ENCODE measurements around the gene RNF17.
A peak's percentile ranks its signal among the peaks of the same experiment; 100 is the strongest.
"Not testable (repeated sequence)": the region's sequence is repeated elsewhere in the genome, so short reads cannot be mapped to it uniquely, and the experiment has no call there.

The RNF17 gene

GRCh38 chr13:24763596-24764275 lies at the start of gene RNF17:
Gene RNF17 (plus strand): TSS chr13:24764169. CDS start chr13:24764204, 35 bp downstream.
- H3K27ac Mint-ChIP-seq (ENCODE audit: low read depth) = no peak within 1 kb of the TSS
- ATAC-seq (replicated peaks; ENCODE audit: extremely low read depth, poor library complexity, severe bottlenecking) (no peak), DNase-seq (ENCODE audit: low spot score in 2 of 2) (no peak)
- peaks cover 21% of the 10 kb centered on the region for H3K27me3 Mint-ChIP-seq
- no peak within 1 kb of the TSS for H3K4me3 Mint-ChIP-seq
- no peaks in the 10 kb centered on the region for H3K9me3 Mint-ChIP-seq
- no peaks in the 10 kb centered on the region for H3K4me1 Mint-ChIP-seq
- no peaks in the 10 kb centered on the region for H3K36me3 Mint-ChIP-seq (ENCODE audit: insufficient read depth)

DNA sequence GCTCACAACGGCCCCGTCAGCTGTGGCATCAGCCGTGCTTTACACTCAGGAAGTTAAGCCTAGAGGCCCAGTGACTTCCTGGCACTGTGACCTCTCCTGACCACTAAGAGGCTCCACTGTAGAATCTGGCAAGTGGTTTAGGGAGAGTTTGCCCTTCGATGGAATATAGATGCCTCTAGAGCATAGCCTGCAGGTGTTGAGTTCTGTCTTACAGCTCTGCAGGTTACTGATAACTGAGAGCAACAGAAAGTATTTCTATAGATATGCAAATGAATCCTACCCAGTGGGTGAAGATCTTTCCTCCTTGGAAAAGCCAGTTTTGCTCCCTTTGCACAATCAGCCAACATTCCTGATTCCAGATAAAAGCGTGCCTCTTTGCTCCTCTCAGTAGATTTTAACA lies 48.0 kb upstream of the RNF17 start:
- H3K4me1 Mint-ChIP-seq = no peaks in the 10 kb centered on the region
- peaks cover 18% of the 10 kb centered on the region for H3K27me3 Mint-ChIP-seq
- DNase-seq (ENCODE audit: low spot score in 2 of 2) = no peak
- no peak overlapping the region for H3K4me3 Mint-ChIP-seq
- ATAC-seq (replicated peaks; ENCODE audit: extremely low read depth, poor library complexity, severe bottlenecking) = no peak
- H3K27ac Mint-ChIP-seq (ENCODE audit: low read depth) = no peak overlapping the region
- H3K36me3 Mint-ChIP-seq (ENCODE audit: insufficient read depth) = no peaks in the 10 kb centered on the region
- H3K9me3 Mint-ChIP-seq = no peaks in the 10 kb centered on the region

- ATAC-seq (replicated peaks; ENCODE audit: extremely low read depth, poor library complexity, severe bottlenecking) = no peak
Measured at GRCh38 chr13:24716446-24716845, 47.5 kb upstream of the RNF17 start.

GRCh38 chr13:24717217-24717616 lies 46.8 kb upstream of the RNF17 start:
- Mint-ChIP-seq H3K9me3 (no peaks in the 10 kb centered on the region), H3K27me3 (peaks cover 24% of the 10 kb centered on the region), H3K36me3 (ENCODE audit: insufficient read depth) (no peaks in the 10 kb centered on the region), H3K4me1 (no peaks in the 10 kb centered on the region), H3K27ac (ENCODE audit: low read depth) (no peak overlapping the region), H3K4me3 (no peak overlapping the region)
- DNase-seq (ENCODE audit: low spot score in 2 of 2) (no peak), ATAC-seq (replicated peaks; ENCODE audit: extremely low read depth, poor library complexity, severe bottlenecking) (no peak)

More at GRCh38 chr13:24716446-24716845, 47.5 kb upstream of the RNF17 start:
- H3K4me1 Mint-ChIP-seq = no peaks in the 10 kb centered on the region
- H3K27ac Mint-ChIP-seq (ENCODE audit: low read depth) = no peak overlapping the region
- no peaks in the 10 kb centered on the region for H3K36me3 Mint-ChIP-seq (ENCODE audit: insufficient read depth)
- H3K9me3 Mint-ChIP-seq = no peaks in the 10 kb centered on the region
- H3K4me3 Mint-ChIP-seq = no peak overlapping the region
- H3K27me3 Mint-ChIP-seq = peaks cover 22% of the 10 kb centered on the region
- no peak for DNase-seq (ENCODE audit: low spot score in 2 of 2)

DNA sequence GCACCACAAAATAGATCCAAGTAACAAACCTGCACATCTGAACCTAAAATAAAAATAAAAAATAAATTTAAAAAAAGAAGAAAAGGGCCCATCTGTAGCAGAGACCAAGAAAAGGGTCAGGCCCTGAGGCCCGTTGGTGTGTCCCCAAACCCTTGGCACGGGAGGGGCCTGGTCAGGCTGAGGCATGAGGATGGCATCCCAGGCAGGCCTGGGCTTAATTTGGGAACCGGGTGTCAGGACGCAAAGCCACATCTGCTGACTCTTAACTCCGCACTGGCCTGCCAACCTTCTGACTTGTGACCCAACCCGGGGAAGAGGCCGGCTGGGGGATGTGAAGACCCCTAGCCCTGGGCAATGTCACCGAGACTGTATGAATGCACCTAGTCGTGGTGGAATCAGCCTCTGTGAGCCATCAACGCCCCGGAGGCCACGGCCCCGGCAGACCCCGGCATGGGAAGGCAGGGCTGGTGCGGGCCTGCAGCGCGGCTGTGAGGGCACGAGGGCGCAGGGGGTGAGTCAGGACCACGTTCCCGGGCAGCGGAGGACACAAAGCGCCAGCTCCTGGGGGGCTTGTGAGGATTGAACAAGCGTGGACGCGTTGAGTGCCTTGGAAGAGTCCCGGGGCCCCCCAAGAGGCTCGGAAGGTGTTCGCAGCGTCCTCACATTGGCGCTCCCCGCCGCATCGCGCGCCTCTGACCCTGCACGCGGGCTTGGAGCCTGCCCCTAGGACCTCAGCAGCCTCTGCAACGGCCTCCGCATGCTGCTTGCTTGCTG lies 45.6 kb upstream of the RNF17 start:
- DNase-seq (ENCODE audit: low spot score in 2 of 2) (no peak), ATAC-seq (replicated peaks; ENCODE audit: extremely low read depth, poor library complexity, severe bottlenecking) (no peak)
- Mint-ChIP-seq H3K9me3 (no peaks in the 10 kb centered on the region), H3K27me3 (peaks cover 26% of the 10 kb centered on the region), H3K36me3 (ENCODE audit: insufficient read depth) (no peaks in the 10 kb centered on the region), H3K4me1 (no peaks in the 10 kb centered on the region), H3K27ac (ENCODE audit: low read depth) (no peak overlapping the region), H3K4me3 (no peak overlapping the region)

- ATAC-seq (replicated peaks; ENCODE audit: extremely low read depth, poor library complexity, severe bottlenecking) = no peak
- H3K36me3 Mint-ChIP-seq (ENCODE audit: insufficient read depth) = no peaks in the 10 kb centered on the region
- no peaks in the 10 kb centered on the region for H3K9me3 Mint-ChIP-seq
Measured at GRCh38 chr13:24719139-24719538, 44.8 kb upstream of the RNF17 start.

GRCh38 chr13:24723206-24723605 lies 40.8 kb upstream of the RNF17 start:
- H3K4me3 Mint-ChIP-seq = no peak overlapping the region
- peaks cover 36% of the 10 kb centered on the region for H3K27me3 Mint-ChIP-seq
- no peak overlapping the region for H3K27ac Mint-ChIP-seq (ENCODE audit: low read depth)
- no peaks in the 10 kb centered on the region for H3K9me3 Mint-ChIP-seq
- no peak for ATAC-seq (replicated peaks; ENCODE audit: extremely low read depth, poor library complexity, severe bottlenecking)
- no peaks in the 10 kb centered on the region for H3K36me3 Mint-ChIP-seq (ENCODE audit: insufficient read depth)
- H3K4me1 Mint-ChIP-seq = no peaks in the 10 kb centered on the region
- no peak for DNase-seq (ENCODE audit: low spot score in 2 of 2)

More at GRCh38 chr13:24719139-24719538, 44.8 kb upstream of the RNF17 start:
- Mint-ChIP-seq H3K27ac (ENCODE audit: low read depth) (no peak overlapping the region), H3K4me1 (no peaks in the 10 kb centered on the region), H3K4me3 (no peak overlapping the region), H3K27me3 (peaks cover 33% of the 10 kb centered on the region)
- DNase-seq (ENCODE audit: low spot score in 2 of 2) = no peak

- ATAC-seq (replicated peaks; ENCODE audit: extremely low read depth, poor library complexity, severe bottlenecking) (no peak), DNase-seq (ENCODE audit: low spot score in 2 of 2) (no peak)
- Mint-ChIP-seq H3K27me3 (peaks cover 42% of the 10 kb centered on the region), H3K4me3 (no peak overlapping the region), H3K36me3 (ENCODE audit: insufficient read depth) (no peaks in the 10 kb centered on the region), H3K9me3 (no peaks in the 10 kb centered on the region), H3K27ac (ENCODE audit: low read depth) (no peak overlapping the region), H3K4me1 (no peaks in the 10 kb centered on the region)
Measured at GRCh38 chr13:24724714-24725113, 39.3 kb upstream of the RNF17 start.

- no peaks in the 10 kb centered on the region for H3K36me3 Mint-ChIP-seq (ENCODE audit: insufficient read depth)
- H3K27ac Mint-ChIP-seq (ENCODE audit: low read depth) = no peak overlapping the region
- H3K4me1 Mint-ChIP-seq = no peaks in the 10 kb centered on the region
- no peaks in the 10 kb centered on the region for H3K9me3 Mint-ChIP-seq
- no peak overlapping the region for H3K4me3 Mint-ChIP-seq
- H3K27me3 Mint-ChIP-seq = peaks cover 42% of the 10 kb centered on the region
- ATAC-seq (replicated peaks; ENCODE audit: extremely low read depth, poor library complexity, severe bottlenecking) (no peak), DNase-seq (ENCODE audit: low spot score in 2 of 2) (no peak)
Measured at GRCh38 chr13:24725379-24725778, 38.6 kb upstream of the RNF17 start.

- Mint-ChIP-seq H3K27ac (ENCODE audit: low read depth) (no peak overlapping the region), H3K27me3 (peaks cover 44% of the 10 kb centered on the region), H3K4me1 (no peaks in the 10 kb centered on the region), H3K4me3 (no peak overlapping the region), H3K36me3 (ENCODE audit: insufficient read depth) (no peaks in the 10 kb centered on the region), H3K9me3 (no peaks in the 10 kb centered on the region)
- ATAC-seq (replicated peaks; ENCODE audit: extremely low read depth, poor library complexity, severe bottlenecking) (peak; percentile 98), DNase-seq (ENCODE audit: low spot score in 2 of 2) (peak; percentile 46 to 66)
Measured at GRCh38 chr13:24727731-24728601, 36.0 kb upstream of the RNF17 start.

GRCh38 chr13:24730873-24731567 lies 32.9 kb upstream of the RNF17 start:
- ATAC-seq (replicated peaks; ENCODE audit: extremely low read depth, poor library complexity, severe bottlenecking); DNase-seq (ENCODE audit: low spot score in 2 of 2); H3K4me3 Mint-ChIP-seq; H3K9me3 Mint-ChIP-seq; H3K4me1 Mint-ChIP-seq; H3K36me3 Mint-ChIP-seq (ENCODE audit: insufficient read depth); H3K27ac Mint-ChIP-seq (ENCODE audit: low read depth): not testable (repeated sequence)
- peaks cover 25% of the 10 kb centered on the region for H3K27me3 Mint-ChIP-seq

DNA sequence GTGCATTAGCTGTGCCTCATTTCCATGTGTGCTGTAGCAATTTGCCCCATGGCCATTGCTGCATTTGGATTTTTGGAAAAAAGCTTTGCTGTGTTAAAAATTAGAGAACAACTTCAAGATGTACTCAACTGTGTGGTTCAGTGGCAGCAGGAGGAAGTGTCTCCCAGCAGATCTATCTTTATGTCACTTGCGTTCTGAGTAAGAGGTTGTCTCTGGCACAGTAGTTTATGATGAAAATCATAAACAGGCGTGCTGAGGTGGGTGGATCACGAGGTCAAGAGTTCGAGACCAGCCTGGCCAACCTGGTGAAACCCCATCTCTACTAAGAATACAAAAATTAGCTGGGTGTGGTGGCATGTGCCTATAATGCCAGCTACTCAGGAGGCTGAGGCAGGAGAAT lies 29.0 kb upstream of the RNF17 start:
- H3K9me3 Mint-ChIP-seq = no peaks in the 10 kb centered on the region
- no peaks in the 10 kb centered on the region for H3K4me1 Mint-ChIP-seq
- H3K27ac Mint-ChIP-seq (ENCODE audit: low read depth) = no peak overlapping the region

More for the DNA sequence above, 29.0 kb upstream of the RNF17 start:
- peaks cover 11% of the 10 kb centered on the region for H3K27me3 Mint-ChIP-seq
- H3K4me3 Mint-ChIP-seq = no peak overlapping the region
- DNase-seq (ENCODE audit: low spot score in 2 of 2) (no peak), ATAC-seq (replicated peaks; ENCODE audit: extremely low read depth, poor library complexity, severe bottlenecking) (no peak)
- H3K36me3 Mint-ChIP-seq (ENCODE audit: insufficient read depth) = no peaks in the 10 kb centered on the region

Measured in central memory CD8-positive, alpha-beta T cell (primary cell).